ENCODE results near the gene MIEN1. TPM values are rescaled to one million over a fixed set of nuclear protein-coding genes. Genes with fewer than 3 reads are reported as not detected.

Gene MIEN1
- total and polyA plus RNA-seq, 2 of the 13 experiments (the other 11 are each of a cell fraction or from before 2014, with no cell fraction given) = 40.6 to 56.6 TPM

- TF ChIP-seq ZFP91 (CRISPR knock-in tag; IDR thresholded peaks at IDR 0.05; ENCODE audit: borderline replicate concordance) (peak; percentile 94; the same call in 1 of the 2 replicates), ASH2L (IDR thresholded peaks at IDR 0.05; ENCODE audit: insufficient read length, low read depth, low read length) (peak; percentile 87), ZNF746 (CRISPR knock-in tag; IDR thresholded peaks at IDR 0.05) (no peak; the same call in 1 of the 2 replicates), ZNF670 (CRISPR knock-in tag; IDR thresholded peaks at IDR 0.05; ENCODE audit: borderline replicate concordance) (peak; percentile 85), BCL6 (CRISPR knock-in tag; IDR thresholded peaks at IDR 0.05) (peak; percentile 61; the same call in 1 of the 2 replicates), ZIK1 (CRISPR knock-in tag; IDR thresholded peaks at IDR 0.05; ENCODE audit: borderline replicate concordance, low read depth) (peak; percentile 23; the same call in 1 of the 2 replicates), SAP130 (CRISPR knock-in tag; IDR thresholded peaks at IDR 0.05; ENCODE audit: low read depth) (peak; percentile 99), RARA (CRISPR knock-in tag; IDR thresholded peaks at IDR 0.05) (peak; percentile 76), ZGPAT (CRISPR knock-in tag; IDR thresholded peaks at IDR 0.05) (peak; percentile 98), ZNF510 (CRISPR knock-in tag; IDR thresholded peaks at IDR 0.05; ENCODE audit: low read depth) (no peak), GPN1 (CRISPR knock-in tag; IDR thresholded peaks at IDR 0.05; ENCODE audit: borderline replicate concordance) (no peak), PAF1 (CRISPR knock-in tag; IDR thresholded peaks at IDR 0.05) (no peak), RFX5 (IDR thresholded peaks at IDR 0.05; ENCODE audit: low read depth, low read length) (no peak), ZSCAN30 (CRISPR knock-in tag; IDR thresholded peaks at IDR 0.05) (no peak), CSRNP1 (CRISPR knock-in tag; IDR thresholded peaks at IDR 0.05) (peak; percentile 98), PTBP1 (IDR thresholded peaks at IDR 0.05; ENCODE audit: low read depth, low read length, poor library complexity, severe bottlenecking) (no peak), MBNL3 (CRISPR knock-in tag; conservative IDR thresholded peaks at IDR 0.05) (no peak), ZNF770 (CRISPR knock-in tag; IDR thresholded peaks at IDR 0.05) (peak; percentile 68), MBD4 (IDR thresholded peaks at IDR 0.05; ENCODE audit: borderline replicate concordance, low read length) (no peak), CAMTA2 (CRISPR knock-in tag; IDR thresholded peaks at IDR 0.05; ENCODE audit: borderline replicate concordance) (no peak)
Measured at GRCh38 chr17:39730095-39730921, at the start of gene MIEN1 (continued).

Data from HepG2 (cell line).